ENCODE data around the gene CFAP97D2. TPM values are rescaled to one million over a fixed set of nuclear protein-coding genes. Genes with fewer than 3 reads are reported as not detected.
"Not testable (repeated sequence)": the region's sequence is repeated elsewhere in the genome, so short reads cannot be mapped to it uniquely, and the experiment has no call there.

Gene CFAP97D2
- total RNA-seq, 4 donors from 2014 or later, result not detected

DNA sequence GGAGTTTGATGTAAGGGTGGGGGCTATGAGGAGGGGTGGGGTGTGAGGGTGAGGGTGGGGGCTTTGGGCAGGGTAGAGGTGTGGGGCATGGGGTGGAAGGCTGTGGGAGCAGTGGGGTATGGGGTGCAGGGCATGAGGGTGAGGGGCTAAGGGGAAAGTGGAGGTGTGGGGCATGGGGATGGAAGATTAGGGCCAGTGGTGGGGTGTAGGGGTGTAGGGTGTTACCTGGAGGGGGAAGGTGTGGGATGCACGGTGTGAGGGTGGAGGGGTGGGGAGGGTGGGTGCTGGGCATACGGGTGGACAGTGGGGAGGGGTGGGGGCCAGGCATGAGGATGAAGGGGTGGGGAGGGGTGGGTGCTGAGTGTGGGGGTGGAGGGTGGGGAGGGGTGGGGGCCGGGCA is 23.7 kb upstream of the CFAP97D2 start:
- no peak overlapping the region for H3K4me3 ChIP-seq
- H3K4me1 ChIP-seq, result no peaks in the 10 kb centered on the region
- H3K27ac ChIP-seq, result no peak overlapping the region
- no peaks in the 10 kb centered on the region for H3K9me3 ChIP-seq
- WGBS, 2 donors, result 86 to 88% methylated on average over 1 of the region's 3 CpGs
- TF ChIP-seq EP300 (IDR thresholded peaks at IDR 0.05) (no peak), POLR2A (IDR thresholded peaks at IDR 0.05) (no peak)
- TF ChIP-seq, protein P1, sequence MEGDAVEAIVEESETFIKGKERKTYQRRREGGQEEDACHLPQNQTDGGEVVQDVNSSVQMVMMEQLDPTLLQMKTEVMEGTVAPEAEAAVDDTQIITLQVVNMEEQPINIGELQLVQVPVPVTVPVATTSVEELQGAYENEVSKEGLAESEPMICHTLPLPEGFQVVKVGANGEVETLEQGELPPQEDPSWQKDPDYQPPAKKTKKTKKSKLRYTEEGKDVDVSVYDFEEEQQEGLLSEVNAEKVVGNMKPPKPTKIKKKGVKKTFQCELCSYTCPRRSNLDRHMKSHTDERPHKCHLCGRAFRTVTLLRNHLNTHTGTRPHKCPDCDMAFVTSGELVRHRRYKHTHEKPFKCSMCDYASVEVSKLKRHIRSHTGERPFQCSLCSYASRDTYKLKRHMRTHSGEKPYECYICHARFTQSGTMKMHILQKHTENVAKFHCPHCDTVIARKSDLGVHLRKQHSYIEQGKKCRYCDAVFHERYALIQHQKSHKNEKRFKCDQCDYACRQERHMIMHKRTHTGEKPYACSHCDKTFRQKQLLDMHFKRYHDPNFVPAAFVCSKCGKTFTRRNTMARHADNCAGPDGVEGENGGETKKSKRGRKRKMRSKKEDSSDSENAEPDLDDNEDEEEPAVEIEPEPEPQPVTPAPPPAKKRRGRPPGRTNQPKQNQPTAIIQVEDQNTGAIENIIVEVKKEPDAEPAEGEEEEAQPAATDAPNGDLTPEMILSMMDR (IDR thresholded peaks at IDR 0.05), result no peak
- H3K27me3 ChIP-seq, result no peaks in the 10 kb centered on the region
- no peak for DNase-seq (ENCODE audit: low spot score in 2 of 2)
- H3K36me3 ChIP-seq, result no peaks in the 10 kb centered on the region

DNA sequence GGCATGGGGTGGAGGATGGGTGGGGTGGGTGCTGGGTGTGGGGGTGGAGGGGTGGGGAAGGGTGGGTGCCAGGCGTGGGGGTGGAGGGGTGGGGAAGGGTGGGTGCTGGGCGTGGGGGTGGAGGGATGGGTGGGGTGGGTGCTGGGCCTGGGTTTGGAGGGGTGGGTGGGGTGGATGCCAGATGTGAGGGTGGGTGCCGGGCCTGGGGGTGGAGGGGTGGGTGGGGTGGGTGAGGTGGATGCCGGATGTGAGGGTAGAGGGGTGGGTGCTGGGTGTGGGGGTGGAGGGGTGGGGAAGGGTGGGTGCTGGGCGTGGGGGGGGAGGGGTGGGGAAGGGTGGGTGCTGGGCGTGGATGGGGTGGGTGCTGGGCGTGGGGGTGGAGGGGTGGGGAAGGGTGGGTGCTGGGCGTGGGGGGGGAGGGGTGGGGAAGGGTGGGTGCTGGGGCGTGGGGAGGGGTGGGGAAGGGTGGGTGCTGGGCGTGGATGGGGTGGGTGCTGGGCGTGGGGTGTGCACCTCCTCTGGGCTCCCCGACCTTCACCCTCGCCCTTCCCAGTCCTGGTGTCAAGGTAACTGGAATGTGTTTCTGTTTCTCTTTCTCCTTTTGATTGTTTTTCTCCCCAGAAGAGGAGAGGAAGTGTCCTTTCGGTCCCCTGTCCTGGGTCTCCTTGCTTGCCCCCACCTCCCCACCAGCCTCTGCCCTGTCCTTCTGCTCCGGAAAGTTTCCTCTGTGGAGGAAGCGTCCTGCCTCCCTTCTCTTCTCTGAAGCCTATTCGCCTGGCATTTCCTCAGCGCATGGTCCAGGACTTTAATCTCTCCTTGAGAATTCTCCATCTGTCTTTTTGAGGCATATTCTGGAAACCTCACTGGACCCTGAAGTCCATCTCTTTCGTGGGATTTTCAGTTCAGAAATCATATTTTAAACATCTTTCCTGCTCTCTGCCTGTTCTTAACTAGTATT is 22.9 kb upstream of the CFAP97D2 start:
- 49 to 53% methylated on average over 9 to 11 of the region's 19 CpGs for WGBS, 2 donors

DNA sequence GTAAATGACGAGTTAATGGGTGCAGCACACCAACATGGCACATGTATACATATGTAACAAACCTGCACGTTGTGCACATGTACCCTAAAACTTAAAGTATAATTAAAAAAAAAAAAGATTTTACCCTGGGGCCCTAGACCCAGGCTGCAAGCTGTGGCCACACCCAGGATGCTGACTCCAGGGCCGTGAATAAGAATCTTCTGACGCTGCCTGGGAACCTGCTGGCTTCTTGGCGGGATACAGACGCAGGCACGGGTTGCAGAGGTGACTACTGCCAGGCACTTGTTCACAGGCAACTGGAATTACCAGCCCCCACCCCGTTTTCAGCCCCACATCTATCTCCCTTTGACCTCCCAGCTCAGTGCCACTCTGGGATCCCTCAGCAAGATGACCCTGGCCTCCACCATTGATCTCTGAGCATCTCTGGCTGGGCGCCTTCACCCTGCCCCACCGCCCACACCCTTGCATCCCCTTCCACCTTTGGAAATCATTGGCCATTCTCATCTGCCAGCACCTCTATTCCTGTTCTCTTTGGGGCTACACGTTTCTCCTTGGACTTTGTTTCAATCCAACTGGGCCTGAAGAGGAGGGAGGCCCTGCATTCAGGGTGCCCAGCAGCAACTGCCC is 21.1 kb upstream of the CFAP97D2 start:
- DNase-seq (ENCODE audit: low spot score in 2 of 2), result no peak
- no peak overlapping the region for H3K27ac ChIP-seq
- TF ChIP-seq, protein P1 (IDR thresholded peaks at IDR 0.05), result no peak
- TF ChIP-seq POLR2A (IDR thresholded peaks at IDR 0.05), result no peak
- TF ChIP-seq EP300 (IDR thresholded peaks at IDR 0.05), result no peak
- no peaks in the 10 kb centered on the region for H3K9me3 ChIP-seq
- WGBS, 2 donors, result 78 to 80% methylated on average over 11 of the region's 11 CpGs
- peaks cover 0 to 18% (median 6%) of the 10 kb centered on the region in 4 donors for H3K4me1 ChIP-seq
- H3K4me3 ChIP-seq, result no peak overlapping the region
- no peaks in the 10 kb centered on the region for H3K36me3 ChIP-seq
- H3K27me3 ChIP-seq, result no peaks in the 10 kb centered on the region

More for the DNA sequence above, 22.9 kb upstream of the CFAP97D2 start:
- TF ChIP-seq EP300 (IDR thresholded peaks at IDR 0.05), result no peak
- no peak for TF ChIP-seq POLR2A (IDR thresholded peaks at IDR 0.05)
- TF ChIP-seq, protein P1 (IDR thresholded peaks at IDR 0.05), result no peak
- no peak overlapping the region for H3K27ac ChIP-seq
- no peak for DNase-seq (ENCODE audit: low spot score in 2 of 2)
- no peaks in the 10 kb centered on the region for H3K36me3 ChIP-seq
- H3K9me3 ChIP-seq, result no peaks in the 10 kb centered on the region
- no peak overlapping the region for H3K4me3 ChIP-seq
- H3K27me3 ChIP-seq, result no peaks in the 10 kb centered on the region
- H3K4me1 ChIP-seq, result peaks cover 0 to 1% (median 0%) of the 10 kb centered on the region in 4 donors

DNA sequence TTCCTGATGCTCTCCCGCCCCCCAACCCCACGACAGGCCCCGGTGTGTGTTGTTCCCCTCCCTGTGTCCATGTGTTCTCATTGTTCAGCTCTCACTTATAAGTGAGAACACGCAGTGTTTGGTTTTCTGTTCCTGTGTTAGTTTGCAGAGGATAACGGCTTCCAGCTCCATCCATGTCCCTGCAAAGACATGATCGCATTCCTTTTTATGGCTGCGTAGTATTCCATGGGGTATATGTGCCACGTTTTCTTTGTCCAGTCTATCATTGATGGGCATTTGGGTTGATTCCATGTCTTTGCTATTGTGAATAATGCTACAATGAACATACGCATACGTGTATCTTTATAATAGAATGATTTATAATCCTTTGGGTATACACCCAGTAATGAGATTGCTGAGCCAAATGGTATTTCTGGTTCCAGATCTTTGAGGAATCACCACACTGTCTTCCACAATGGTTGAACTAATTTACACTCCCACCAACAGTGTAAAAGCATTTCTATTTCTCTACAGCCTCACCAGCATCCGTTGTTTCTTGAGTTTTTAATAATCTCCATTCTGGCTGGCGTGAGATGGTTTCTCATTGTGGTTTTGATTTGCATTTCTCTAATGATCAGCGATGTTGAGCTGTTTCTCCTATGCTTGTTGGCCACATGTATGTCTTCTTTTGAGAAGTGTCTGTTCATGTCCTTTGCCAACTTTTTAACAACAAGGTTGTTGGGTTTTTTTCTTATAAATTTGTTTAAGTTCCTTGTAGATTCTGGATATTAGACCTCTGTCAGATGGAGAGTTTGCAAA is 20.0 kb upstream of the CFAP97D2 start:
- not testable (repeated sequence) for H3K36me3 ChIP-seq; H3K27me3 ChIP-seq; H3K27ac ChIP-seq; H3K4me3 ChIP-seq; DNase-seq (ENCODE audit: low spot score in 2 of 2); H3K9me3 ChIP-seq
- 88 to 91% methylated on average over 13 of the region's 13 CpGs for WGBS, 2 donors
- peaks cover 0 to 18% (median 6%) of the 10 kb centered on the region in 4 donors for H3K4me1 ChIP-seq

DNA sequence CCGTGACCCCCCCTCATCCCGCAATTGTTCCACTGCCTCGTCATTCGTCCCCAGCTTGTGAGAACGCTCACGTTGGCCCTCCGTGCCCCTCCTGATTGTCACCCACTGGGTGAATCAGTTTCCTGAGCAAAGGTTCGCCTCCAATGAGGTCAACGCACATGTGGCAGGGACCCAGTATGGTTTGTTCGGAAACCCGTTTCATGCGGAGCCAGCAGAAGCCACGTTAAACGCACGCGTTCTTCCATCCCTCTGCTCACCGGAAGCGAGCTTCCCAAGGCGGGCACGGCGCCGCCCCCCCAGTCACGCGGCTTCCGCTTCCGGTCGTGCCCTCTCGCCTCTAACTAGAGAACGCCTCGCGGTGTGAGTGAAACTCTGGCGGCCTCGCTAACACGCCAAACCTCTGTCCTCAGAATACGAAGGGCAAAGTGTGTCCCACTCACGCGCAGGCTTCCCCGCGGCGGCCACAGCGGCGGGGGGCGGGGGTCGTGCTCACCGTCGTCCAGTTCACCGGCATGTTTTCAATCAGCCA is 18.0 kb upstream of the CFAP97D2 start:
- Histone ChIP-seq H3K27me3 (peaks cover 0 to 10% of the 10 kb centered on the region in 2 donors), H3K4me1 (peaks cover 0 to 26% (median 10%) of the 10 kb centered on the region in 4 donors), H3K36me3 (no peaks in the 10 kb centered on the region), H3K27ac (no peak overlapping the region), H3K9me3 (no peaks in the 10 kb centered on the region), H3K4me3 (no peak overlapping the region)
- TF ChIP-seq, protein P1 (IDR thresholded peaks at IDR 0.05), result no peak
- no peak for TF ChIP-seq POLR2A (IDR thresholded peaks at IDR 0.05)
- TF ChIP-seq EP300 (IDR thresholded peaks at IDR 0.05), result no peak
- DNase-seq (ENCODE audit: low spot score in 2 of 2), result no peak
- WGBS, 2 donors, result 92 to 95% methylated on average over 47 of the region's 47 CpGs
